NOMO-1 treated with dmso at 0.1 percent for 144 hours (cell line): Measurements from ENCODE around the gene CA10.

ENCODE experiments used
- DNase-seq: peaks from one replicate; lab custom pipeline; 2025; ENCODE audit not compliant: unreplicated experiment; lab: John Stamatoyannopoulos, UW

Gene CA10

GRCh38 chr17:51610834-51611233, 547.7 kb downstream of the CA10 start:
- DNase-seq: no peak

GRCh38 chr17:51610155-51610554, 548.4 kb downstream of the CA10 start:
- no peak for DNase-seq

GRCh38 chr17:51608251-51608933, 550.1 kb downstream of the CA10 start:
- DNase-seq: no peak

- DNase-seq: no peak
Observed at GRCh38 chr17:51607512-51607911, 551.0 kb downstream of the CA10 start.

- no peak for DNase-seq
Observed at GRCh38 chr17:51604299-51605020, 554.1 kb downstream of the CA10 start.

GRCh38 chr17:51601622-51602261, 556.8 kb downstream of the CA10 start:
- DNase-seq: no peak

- no peak for DNase-seq
Observed at GRCh38 chr17:51598824-51599223, 559.7 kb downstream of the CA10 start.

- no peak for DNase-seq
Observed at GRCh38 chr17:51597345-51597744, 561.2 kb downstream of the CA10 start.

GRCh38 chr17:51595826-51596398, 562.6 kb downstream of the CA10 start:
- no peak for DNase-seq

- DNase-seq: no peak
Observed at GRCh38 chr17:51590071-51590656, 568.4 kb downstream of the CA10 start.

GRCh38 chr17:51588063-51588462, 570.5 kb downstream of the CA10 start:
- DNase-seq: no peak

GRCh38 chr17:51587516-51587915, 571.0 kb downstream of the CA10 start:
- no peak for DNase-seq

- no peak for DNase-seq
Observed at GRCh38 chr17:51585514-51586104, 572.9 kb downstream of the CA10 start.

- DNase-seq: no peak
Observed at GRCh38 chr17:51580869-51581268, 577.6 kb downstream of the CA10 start.
